Right atrium auricular region (tissue), 2 donors: Measurements from ENCODE around the gene AGAP1. TPM values are rescaled to one million over a fixed set of nuclear protein-coding genes. Genes with fewer than 3 reads are reported as not detected.

ENCODE experiments used
- DNase-seq: peaks from one replicate; pipeline ENCODE4 v3.0.0-alpha.2; 2019; ENCODE audit warnings: low spot score
- H3K27ac ChIP-seq, 2 donors: fragments of 200-600 bp; sonication (generic); 1 replicate in 1 of 2; 2 replicates in 1 of 2; pipeline ENCODE4 v1.5.1; 2016 to 2019
- H3K27me3 ChIP-seq, 2 donors: fragments of 200-600 bp; sonication (generic); one replicate each; pipeline versions ENCODE4 v1.5.1 to v1.6.0; 2017 to 2019
- H3K36me3 ChIP-seq: fragments of 200-600 bp; sonication (generic); one replicate; pipeline ENCODE4 v1.5.1; 2016
- H3K4me1 ChIP-seq, 2 donors: fragments of 200-600 bp; sonication (generic); one replicate each; pipeline versions ENCODE4 v1.5.1 to v1.6.0; 2017 to 2019
- H3K4me3 ChIP-seq, 2 donors: fragments of 200-600 bp; sonication (generic); 1 replicate in 1 of 2; 2 replicates in 1 of 2; pipeline ENCODE4 v1.5.1; 2017 to 2019; ENCODE audit warnings: mild to moderate bottlenecking in 1 of 2, moderate library complexity in 1 of 2
- H3K9me3 ChIP-seq, 2 donors: fragments of 200-600 bp; sonication (generic); one replicate each; pipeline ENCODE4 v1.5.1; 2019
- CTCF ChIP-seq, 2 donors: fragments of 200-600 bp; sonication (generic); IDR thresholded peaks; one replicate each; pipeline ENCODE4 v1.5.1; 2019; ENCODE audit warnings: antibody characterized with exemption in 2 of 2
- total RNA-seq, 2 donors: library from RNA; depleted of rRNA; stranded (reverse); fragments of >200 nt; gene quantifications; one replicate each; pipeline ENCODE4 v1.1.0, GENCODE V29; 2016

Gene AGAP1
- total RNA-seq, 2 donors from 2014 or later, result 11.6 to 17.2 TPM

- Histone ChIP-seq H3K9me3 (no peaks in the 10 kb centered on the region), H3K27ac (no peak overlapping the region), H3K4me1 (peaks cover 0 to 15% of the 10 kb centered on the region in 2 donors), H3K36me3 (no peaks in the 10 kb centered on the region), H3K4me3 (no peak overlapping the region), H3K27me3 (no peaks in the 10 kb centered on the region)
- DNase-seq, result no peak
- TF ChIP-seq CTCF (IDR thresholded peaks at IDR 0.05), result no peak
These were observed 250.3 kb downstream of the AGAP1 start for GRCh38 chr2:235744161-235744560.

GRCh38 chr2:235745597-235745996 lies 251.8 kb downstream of the AGAP1 start:
- no peak for TF ChIP-seq CTCF (IDR thresholded peaks at IDR 0.05)
- DNase-seq, result no peak
- Histone ChIP-seq H3K4me3 (no peak overlapping the region), H3K27ac (no peak overlapping the region), H3K36me3 (no peaks in the 10 kb centered on the region), H3K9me3 (no peaks in the 10 kb centered on the region), H3K27me3 (no peaks in the 10 kb centered on the region), H3K4me1 (peaks cover 0 to 19% of the 10 kb centered on the region in 2 donors)

GRCh38 chr2:235746257-235746934 lies 252.6 kb downstream of the AGAP1 start:
- peak; percentile 82 for DNase-seq
- H3K4me3 ChIP-seq, result no peak overlapping the region
- no peaks in the 10 kb centered on the region for H3K9me3 ChIP-seq
- H3K27me3 ChIP-seq, result no peaks in the 10 kb centered on the region
- TF ChIP-seq CTCF (IDR thresholded peaks at IDR 0.05), result peak; percentile 84 to 85
- peaks cover 0 to 19% of the 10 kb centered on the region in 2 donors for H3K4me1 ChIP-seq
- no peak overlapping the region for H3K27ac ChIP-seq
- H3K36me3 ChIP-seq, result peaks cover 2% of the 10 kb centered on the region

- no peak for DNase-seq
These were observed 253.3 kb downstream of the AGAP1 start for GRCh38 chr2:235747001-235747785.

GRCh38 chr2:235747786-235748091 lies 253.9 kb downstream of the AGAP1 start:
- Histone ChIP-seq H3K27ac (no peak overlapping the region), H3K36me3 (peaks cover 6% of the 10 kb centered on the region)

More at GRCh38 chr2:235747001-235747785, 253.3 kb downstream of the AGAP1 start:
- Histone ChIP-seq H3K9me3 (no peaks in the 10 kb centered on the region), H3K36me3 (peaks cover 6% of the 10 kb centered on the region), H3K27ac (no peak overlapping the region), H3K4me1 (peaks cover 0 to 19% of the 10 kb centered on the region in 2 donors), H3K27me3 (no peaks in the 10 kb centered on the region), H3K4me3 (no peak overlapping the region)
- TF ChIP-seq CTCF (IDR thresholded peaks at IDR 0.05), result no peak

More at GRCh38 chr2:235747786-235748091, 253.9 kb downstream of the AGAP1 start:
- Histone ChIP-seq H3K4me3 (no peak overlapping the region), H3K9me3 (no peaks in the 10 kb centered on the region), H3K27me3 (no peaks in the 10 kb centered on the region), H3K4me1 (peaks cover 0 to 19% of the 10 kb centered on the region in 2 donors)
- DNase-seq, result no peak
- no peak for TF ChIP-seq CTCF (IDR thresholded peaks at IDR 0.05)
